HepG2 (cell line): ENCODE data around the gene GAS5. TPM values are rescaled to one million over a fixed set of nuclear protein-coding genes. Genes with fewer than 3 reads are reported as not detected.
A peak's percentile ranks its signal among the peaks of the same experiment; 100 is the strongest.

ENCODE experiments used
- HMGXB4 ChIP-seq, 2 experiments: sonication (generic) in 1 of 2; formaldehyde crosslinking in 1 of 2; IDR thresholded peaks; 2 replicates each; pipeline versions ENCODE4 v1.4.0 to v1.6.1; 2018 to 2020; ENCODE audit warnings: missing genetic modification reagents in 2 of 2, borderline replicate concordance in 1 of 2, low read depth in 1 of 2, mild to moderate bottlenecking in 1 of 2, missing biosample characterization in 1 of 2
- HNRNPUL1 ChIP-seq: fragments of 200-400 bp; formaldehyde crosslinking; IDR thresholded peaks from 2 replicates; pipeline ENCODE4 v1.6.1; 2017; ENCODE audit warnings: low read depth, mild to moderate bottlenecking, low read length, moderate library complexity
- MAF1 ChIP-seq: sonication (generic); formaldehyde crosslinking; IDR thresholded peaks from 2 replicates; pipeline ENCODE4 v1.5.0; 2020; ENCODE audit warnings: missing genetic modification reagents, borderline replicate concordance
- MLXIP ChIP-seq: sonication (generic); formaldehyde crosslinking; IDR thresholded peaks from 2 replicates; pipeline ENCODE4 v1.9.0; 2021; ENCODE audit warnings: missing genetic modification reagents, borderline replicate concordance
- NCOA2 ChIP-seq: sonication (generic); formaldehyde crosslinking; IDR thresholded peaks from 2 replicates; pipeline ENCODE4 v1.8.0; 2022; ENCODE audit warnings: inconsistent platforms
- NCOA5 ChIP-seq: sonication (generic); formaldehyde crosslinking; IDR thresholded peaks from 2 replicates; pipeline ENCODE4 v1.4.0; 2020; ENCODE audit warnings: missing genetic modification reagents
- NR0B2 ChIP-seq: sonication (generic); formaldehyde crosslinking; IDR thresholded peaks from 2 replicates; pipeline ENCODE4 v1.4.0; 2020; ENCODE audit warnings: mild to moderate bottlenecking, missing genetic modification reagents
- PHF20 ChIP-seq: sonication (generic); formaldehyde crosslinking; IDR thresholded peaks from 2 replicates; pipeline ENCODE4 v1.5.0; 2020; ENCODE audit warnings: mild to moderate bottlenecking, missing genetic modification reagents
- PRDM4 ChIP-seq: sonication (generic); formaldehyde crosslinking; IDR thresholded peaks from 2 replicates; pipeline ENCODE4 v1.9.0; 2021; ENCODE audit warnings: missing genetic modification reagents, borderline replicate concordance
- SAP130 ChIP-seq: IDR thresholded peaks from 2 replicates; pipeline ENCODE4 v1.6.1; 2016; ENCODE audit warnings: low read depth
- SNAPC5 ChIP-seq: sonication (generic); formaldehyde crosslinking; IDR thresholded peaks from 2 replicates; pipeline ENCODE4 v1.8.1; 2023; ENCODE audit warnings: mild to moderate bottlenecking, missing genetic modification reagents, borderline replicate concordance
- SSRP1 ChIP-seq: IDR thresholded peaks from 2 replicates; pipeline ENCODE4 v1.6.1; 2016; ENCODE audit warnings: control low read depth
- TFE3 ChIP-seq: IDR thresholded peaks from 2 replicates; pipeline ENCODE4 v1.6.1; 2016
- ZBTB38 ChIP-seq: sonication (generic); formaldehyde crosslinking; IDR thresholded peaks from 2 replicates; pipeline ENCODE4 v1.5.1; 2020; ENCODE audit warnings: mild to moderate bottlenecking, missing genetic modification reagents
- ZBTB44 ChIP-seq: sonication (generic); formaldehyde crosslinking; IDR thresholded peaks from 2 replicates; pipeline ENCODE4 v1.4.0; 2020; ENCODE audit warnings: missing genetic modification reagents
- ZNF576 ChIP-seq: sonication (generic); formaldehyde crosslinking; IDR thresholded peaks from 2 replicates; pipeline ENCODE4 v1.4.0; 2020; ENCODE audit warnings: mild to moderate bottlenecking, missing genetic modification reagents
- ZSCAN20 ChIP-seq: sonication (generic); formaldehyde crosslinking; IDR thresholded peaks from 2 replicates; pipeline ENCODE4 v1.4.0; 2020; ENCODE audit warnings: missing genetic modification reagents, mild to moderate bottlenecking, borderline replicate concordance
- polyA plus RNA-seq, 8 experiments: library from polyadenylated mRNA; depleted of rRNA in 3 of 8; stranded (reverse) in 7 of 8; unstranded in 1 of 8; fragments of >200 nt; fragmentation: Illumina TruSeq in 4 of 8; extraction: Trizol in 4 of 8; gene quantifications; 2 replicates each; pipeline versions ENCODE4 v1.2.1 to v1.2.3, GENCODE V29; 2011 to 2016; ENCODE audit warnings: low read depth in 4 of 8, missing spikeins in 1 of 8, mixed read lengths in 1 of 8; ENCODE audit not compliant: insufficient read depth in 1 of 8
- total RNA-seq, 5 experiments: library from RNA; depleted of rRNA; stranded (reverse); fragments of >200 nt; fragmentation: Illumina TruSeq; extraction: Trizol; gene quantifications; 2 replicates each; pipeline ENCODE4 v1.2.3, GENCODE V29; 2016; ENCODE audit warnings: low read depth in 1 of 5

The GAS5 gene
- total and polyA plus RNA-seq, 2 of the 13 experiments (the other 11 are each of a cell fraction or from before 2014, with no cell fraction given) = 352 to 738 TPM

- TF ChIP-seq SSRP1 (CRISPR knock-in tag) = peak; percentile 92
- TF ChIP-seq SAP130 (CRISPR knock-in tag) = no peak
- 0 out of 2 replicates have a peak, but pooled peaks have one; percentile 34 for TF ChIP-seq MAF1
- no peak for TF ChIP-seq MLXIP (CRISPR knock-in tag)
- peak; percentile 11 to 59; a peak in 2 of 4 replicates for TF ChIP-seq HMGXB4 (CRISPR knock-in tag; IDR thresholded peaks at IDR 0.05; ENCODE audit: borderline replicate concordance in 1 of 2, low read depth in 1 of 2)
- TF ChIP-seq ZBTB38 (CRISPR knock-in tag) = no peak
- no peak for TF ChIP-seq ZSCAN20 (CRISPR knock-in tag)
- no peak for TF ChIP-seq ZBTB44 (CRISPR knock-in tag)
- TF ChIP-seq ZNF576 (CRISPR knock-in tag) = no peak
- 0 out of 2 replicates have a peak, but pooled peaks have one; percentile 62 for TF ChIP-seq PHF20 (CRISPR knock-in tag)
- peak; percentile 80; the same call in 1 of the 2 replicates for TF ChIP-seq PRDM4 (CRISPR knock-in tag)
- no peak for TF ChIP-seq HNRNPUL1
- peak; percentile 38; the same call in 1 of the 2 replicates for TF ChIP-seq NCOA2 (CRISPR knock-in tag)
- no peak for TF ChIP-seq NCOA5 (CRISPR knock-in tag)
- no peak for TF ChIP-seq SNAPC5 (CRISPR knock-in tag)
- TF ChIP-seq NR0B2 (CRISPR knock-in tag) = no peak
- peak; percentile 84 for TF ChIP-seq TFE3 (CRISPR knock-in tag)
These were observed at the start of gene GAS5 (continued) for GRCh38 chr1:173867753-173868265.
